Astrocyte (in vitro differentiated cells and primary cell): ENCODE measurements around the gene BCL7B. TPM values are rescaled to one million over a fixed set of nuclear protein-coding genes. Genes with fewer than 3 reads are reported as not detected.

Source experiments
- DNase-seq: peaks from one replicate; pipeline ENCODE4 v3.0.0-alpha.2; 2010; ENCODE audit warnings: low read depth
- FAIRE-seq: peaks from 2 replicates; lab custom pipeline; 2011; peaks lifted over from hg19 to GRCh38; lab: Jason Lieb, UNC
- H2AFZ ChIP-seq: 2 replicates; pipeline ENCODE4 v1.6.0; 2012; ENCODE audit warnings: low read depth, low read length, inconsistent platforms
- H3K27ac ChIP-seq: 2 replicates; pipeline ENCODE4 v1.5.1; 2011; ENCODE audit warnings: low read depth, low read length, inconsistent platforms
- H3K27me3 ChIP-seq: 2 replicates; pipeline ENCODE4 v1.6.0; 2011; ENCODE audit warnings: low read length, inconsistent platforms; ENCODE audit not compliant: insufficient read depth
- H3K36me3 ChIP-seq: 2 replicates; pipeline ENCODE4 v1.5.1; 2011; ENCODE audit warnings: low read length, inconsistent platforms; ENCODE audit not compliant: insufficient read depth
- H3K4me1 ChIP-seq: 2 replicates; pipeline ENCODE4 v1.5.1; 2011; ENCODE audit warnings: low read length, inconsistent platforms; ENCODE audit not compliant: insufficient read depth
- H3K4me2 ChIP-seq: 2 replicates; pipeline ENCODE4 v1.6.0; 2012; ENCODE audit warnings: low read length, inconsistent platforms
- H3K4me3 ChIP-seq: 2 replicates; pipeline ENCODE4 v1.5.1; 2011; ENCODE audit warnings: low read depth, mild to moderate bottlenecking, low read length, inconsistent platforms; ENCODE audit not compliant: insufficient read depth
- H3K79me2 ChIP-seq: 2 replicates; pipeline ENCODE4 v1.6.0; 2012; ENCODE audit warnings: mild to moderate bottlenecking, low read length, inconsistent platforms; ENCODE audit not compliant: insufficient read depth
- H3K9ac ChIP-seq: 2 replicates; pipeline ENCODE4 v1.6.0; 2012; ENCODE audit warnings: mild to moderate bottlenecking, low read length, inconsistent platforms
- H3K9me3 ChIP-seq: 2 replicates; pipeline ENCODE4 v1.5.1; 2012; ENCODE audit warnings: low read depth, mild to moderate bottlenecking, low read length, inconsistent platforms; ENCODE audit not compliant: insufficient read depth
- H4K20me1 ChIP-seq: 2 replicates; pipeline ENCODE4 v1.6.0; 2012; ENCODE audit warnings: low read length, inconsistent platforms; ENCODE audit not compliant: insufficient read depth
- H3K27ac Mint-ChIP-seq: one replicate; pipeline ENCODE4 v1.8.0; 2021; ENCODE audit warnings: mild to moderate bottlenecking, mixed read lengths; ENCODE audit not compliant: unreplicated experiment
- H3K27me3 Mint-ChIP-seq: one replicate; pipeline ENCODE4 v1.8.0; 2021; ENCODE audit warnings: low read depth, mixed read lengths; ENCODE audit not compliant: unreplicated experiment
- H3K36me3 Mint-ChIP-seq: one replicate; pipeline ENCODE4 v1.8.0; 2021; ENCODE audit warnings: low read depth, mixed read lengths; ENCODE audit not compliant: unreplicated experiment
- H3K4me1 Mint-ChIP-seq: one replicate; pipeline ENCODE4 v1.8.0; 2021; ENCODE audit warnings: low read depth, mixed read lengths; ENCODE audit not compliant: unreplicated experiment
- H3K4me3 Mint-ChIP-seq: one replicate; pipeline ENCODE4 v1.8.0; 2021; ENCODE audit warnings: mild to moderate bottlenecking, moderate library complexity, mixed read lengths; ENCODE audit not compliant: unreplicated experiment
- H3K9me3 Mint-ChIP-seq: one replicate; pipeline ENCODE4 v1.8.0; 2021; ENCODE audit warnings: mild to moderate bottlenecking, mixed read lengths; ENCODE audit not compliant: unreplicated experiment
- CTCF ChIP-seq: IDR thresholded peaks from 2 replicates; pipeline ENCODE4 v1.5.1; 2011; ENCODE audit warnings: low read depth, mild to moderate bottlenecking, inconsistent platforms, low read length, moderate library complexity; ENCODE audit not compliant: insufficient read depth
- EZH2 ChIP-seq: IDR thresholded peaks from 2 replicates; pipeline ENCODE4 v1.6.1; 2012; ENCODE audit warnings: mild to moderate bottlenecking, low read length, inconsistent platforms; ENCODE audit not compliant: insufficient read depth
- total RNA-seq: library from RNA; stranded (reverse); gene quantifications from 2 replicates; pipeline ENCODE4 v1.2.1, GENCODE V29; 2021

BCL7B gene
- total RNA-seq, 1 donor from 2014 or later = 30.1 TPM

- no peak overlapping the region for H3K27ac ChIP-seq
- no peak for DNase-seq
- H3K27me3 ChIP-seq = no peaks in the 10 kb centered on the region
- no peaks in the 10 kb centered on the region for H4K20me1 ChIP-seq
- H3K4me3 Mint-ChIP-seq = no peak overlapping the region
- H3K9me3 Mint-ChIP-seq = no peaks in the 10 kb centered on the region
- TF ChIP-seq EZH2 (no peak), CTCF (no peak)
- H3K9me3 ChIP-seq = no peaks in the 10 kb centered on the region
- no peak overlapping the region for H2AFZ ChIP-seq
- H3K4me2 ChIP-seq = no peak overlapping the region
- H3K4me1 ChIP-seq = no peaks in the 10 kb centered on the region
- peaks cover 30% of the 10 kb centered on the region for H3K27me3 Mint-ChIP-seq
- FAIRE-seq = no peak
- H3K9ac ChIP-seq = no peak overlapping the region
- no peaks in the 10 kb centered on the region for H3K79me2 ChIP-seq
- no peak overlapping the region for H3K4me3 ChIP-seq
- no peaks in the 10 kb centered on the region for H3K36me3 Mint-ChIP-seq
- no peaks in the 10 kb centered on the region for H3K4me1 Mint-ChIP-seq
- H3K27ac Mint-ChIP-seq = no peak overlapping the region
- no peaks in the 10 kb centered on the region for H3K36me3 ChIP-seq
These were observed 41.8 kb upstream of the BCL7B start for GRCh38 chr7:73599151-73599882.

- no peaks in the 10 kb centered on the region for H3K4me1 ChIP-seq
- no peak overlapping the region for H3K4me3 ChIP-seq
- H4K20me1 ChIP-seq = no peaks in the 10 kb centered on the region
- H3K9me3 ChIP-seq = no peaks in the 10 kb centered on the region
- no peak overlapping the region for H3K9ac ChIP-seq
- no peak overlapping the region for H3K4me3 Mint-ChIP-seq
- DNase-seq (no peak), FAIRE-seq (no peak)
- no peaks in the 10 kb centered on the region for H3K79me2 ChIP-seq
- no peak overlapping the region for H3K27ac ChIP-seq
- H3K4me2 ChIP-seq = no peak overlapping the region
- H3K36me3 Mint-ChIP-seq = no peaks in the 10 kb centered on the region
- H3K27me3 Mint-ChIP-seq = peaks cover 36% of the 10 kb centered on the region
- H3K36me3 ChIP-seq = no peaks in the 10 kb centered on the region
- no peak for TF ChIP-seq CTCF
- TF ChIP-seq EZH2 = no peak
- H3K27ac Mint-ChIP-seq = no peak overlapping the region
- no peaks in the 10 kb centered on the region for H3K9me3 Mint-ChIP-seq
- H3K4me1 Mint-ChIP-seq = no peaks in the 10 kb centered on the region
- H2AFZ ChIP-seq = no peak overlapping the region
- peaks cover under 1% of the 10 kb centered on the region for H3K27me3 ChIP-seq
These were observed 40.7 kb upstream of the BCL7B start for GRCh38 chr7:73597978-73598782.
